Panc1 (cell line): ENCODE results near the gene RAI14. TPM values are rescaled to one million over a fixed set of nuclear protein-coding genes. Genes with fewer than 3 reads are reported as not detected.

Experiments used
- ATAC-seq: fragments of 200-7000 bp; cut with Tn5 transposase; 2 replicates; pipeline ENCODE4 v1.9.1; 2020; ENCODE audit warnings: mild to moderate bottlenecking, moderate library complexity
- BruUV-seq: library from RNA; stranded (reverse); fragments of 400-500 nt; replicated peaks from 2 replicates; lab custom pipeline; 2021; lab: Mats Ljungman, UMichigan
- CTCF ChIA-PET: fragments of 300-600 bp; sonication (Branson Sonifier 250); formaldehyde crosslinking; loops from one replicate; lab custom pipeline; 2022; ENCODE audit warnings: antibody characterized with exemption; lab: Charles Lee
- POLR2A ChIA-PET: fragments of 300-600 bp; sonication (Branson Sonifier 250); formaldehyde crosslinking; loops from one replicate; lab custom pipeline; 2022; ENCODE audit warnings: antibody characterized with exemption; lab: Charles Lee
- DNase-seq: peaks from one replicate; pipeline ENCODE4 v3.0.0-alpha.2; 2010; ENCODE audit warnings: low read depth, low spot score
- H3K27ac ChIP-seq: 2 replicates; pipeline ENCODE4 v1.5.1; 2011; ENCODE audit warnings: mild to moderate bottlenecking, low read length, inconsistent platforms
- H3K27me3 ChIP-seq: fragments of 200-500 bp; sonication (Bioruptor generic); 2 replicates; pipeline ENCODE4 v1.6.0; 2014; ENCODE audit warnings: low read length, inconsistent platforms; ENCODE audit not compliant: control insufficient read depth, insufficient read depth
- H3K36me3 ChIP-seq: fragments of 200-500 bp; sonication (Bioruptor generic); 2 replicates; pipeline ENCODE4 v1.5.1; 2014; ENCODE audit warnings: inconsistent platforms, mild to moderate bottlenecking, low read length, moderate library complexity; ENCODE audit not compliant: control insufficient read depth, insufficient read depth
- H3K4me1 ChIP-seq: 2 replicates; pipeline ENCODE4 v1.5.1; 2011; ENCODE audit warnings: inconsistent platforms, mild to moderate bottlenecking, low read length, moderate library complexity; ENCODE audit not compliant: control insufficient read depth, insufficient read depth
- H3K4me3 ChIP-seq, 2 experiments: 2 replicates each; pipeline ENCODE4 v1.5.1; 2011 to 2012; ENCODE audit warnings: low read depth in 2 of 2, low read length in 2 of 2, mild to moderate bottlenecking in 2 of 2, inconsistent platforms in 1 of 2, moderate library complexity in 1 of 2
- H3K9me3 ChIP-seq: fragments of 200-500 bp; sonication (Bioruptor generic); 2 replicates; pipeline ENCODE4 v1.5.1; 2014; ENCODE audit warnings: low read depth, mild to moderate bottlenecking, inconsistent platforms, low read length, moderate library complexity; ENCODE audit not compliant: control insufficient read depth, insufficient read depth
- POLR2AphosphoS5 ChIP-seq: IDR thresholded peaks from 2 replicates; pipeline ENCODE4 v1.6.1; 2012; ENCODE audit warnings: mild to moderate bottlenecking, low read depth, low read length, moderate library complexity
- SIN3A ChIP-seq: IDR thresholded peaks from 2 replicates; pipeline ENCODE4 v1.6.1; 2012; ENCODE audit warnings: low read depth, mild to moderate bottlenecking, low read length, moderate library complexity, borderline replicate concordance; ENCODE audit not compliant: insufficient read depth
- TCF7L2 ChIP-seq: IDR thresholded peaks from 2 replicates; pipeline ENCODE4 v1.6.1; 2011; ENCODE audit warnings: mild to moderate bottlenecking, low read depth, low read length, inconsistent platforms
- in situ Hi-C: cut with HindIII; loops from 2 replicates; pipeline ENCODE4 v1.10.0; 2016; ENCODE audit warnings: low sequenced_read_pairs, low pct_unique_long_range_greater_than_20kb
- intact Hi-C: fragments of 100-400 bp; cut with micrococcal nuclease; formaldehyde crosslinking; loops from one replicate; pipeline ENCODE4 v1.10.0; 2022; ENCODE audit not compliant: unreplicated experiment
- total RNA-seq: library from RNA; stranded (reverse); gene quantifications from one replicate; pipeline ENCODE4 v1.2.1, GENCODE V29; 2021; ENCODE audit not compliant: unreplicated experiment
- TF ChIP-seq, protein P1 (sequence below), 2 experiments: IDR thresholded peaks; 2 replicates each; pipeline ENCODE4 v1.6.1; 2011 to 2012; ENCODE audit warnings: low read depth in 2 of 2, control low read depth in 1 of 2, low read length in 1 of 2, mild to moderate bottlenecking in 1 of 2, moderate library complexity in 1 of 2; ENCODE audit not compliant: insufficient read depth in 1 of 2
- TF ChIP-seq, protein P2 (sequence below): fragments of 450-650 bp; IDR thresholded peaks from 2 replicates; pipeline ENCODE4 v1.5.1; 2017; ENCODE audit warnings: mild to moderate bottlenecking

RAI14 gene
- total RNA-seq, 1 experiment from 2014 or later: 18.5 TPM

DNA sequence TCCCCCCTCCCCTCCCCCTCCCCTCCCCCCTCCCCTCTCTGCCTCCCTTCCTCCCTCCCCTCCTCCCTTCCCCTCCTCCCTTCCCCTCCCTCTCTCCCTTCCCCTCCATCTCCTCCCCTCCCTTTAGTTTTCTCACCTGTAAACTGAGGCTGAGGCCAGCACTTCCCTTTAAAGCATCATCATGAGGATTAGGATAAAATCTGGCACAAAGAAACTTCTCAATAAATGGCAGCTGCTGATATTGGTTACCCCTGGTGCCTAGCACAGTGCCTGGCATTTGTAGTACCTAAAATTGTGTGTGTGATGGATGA is 41.9 kb downstream of the RAI14 start:
- H3K9me3 ChIP-seq: no peaks in the 10 kb centered on the region
- ATAC-seq (no peak), DNase-seq (no peak)
- H3K27me3 ChIP-seq: no peaks in the 10 kb centered on the region
- intact Hi-C loops: no loop called here
- ChIA-PET POLR2A (no interaction called here), CTCF (no interaction called here)
- H3K36me3 ChIP-seq: no peaks in the 10 kb centered on the region
- no peak overlapping the region for H3K4me3 ChIP-seq
- in situ Hi-C loops: no loop called here
- no peak for TF ChIP-seq SIN3A
- TF ChIP-seq TCF7L2: no peak
- no peak for TF ChIP-seq POLR2AphosphoS5
- TF ChIP-seq, protein P1, sequence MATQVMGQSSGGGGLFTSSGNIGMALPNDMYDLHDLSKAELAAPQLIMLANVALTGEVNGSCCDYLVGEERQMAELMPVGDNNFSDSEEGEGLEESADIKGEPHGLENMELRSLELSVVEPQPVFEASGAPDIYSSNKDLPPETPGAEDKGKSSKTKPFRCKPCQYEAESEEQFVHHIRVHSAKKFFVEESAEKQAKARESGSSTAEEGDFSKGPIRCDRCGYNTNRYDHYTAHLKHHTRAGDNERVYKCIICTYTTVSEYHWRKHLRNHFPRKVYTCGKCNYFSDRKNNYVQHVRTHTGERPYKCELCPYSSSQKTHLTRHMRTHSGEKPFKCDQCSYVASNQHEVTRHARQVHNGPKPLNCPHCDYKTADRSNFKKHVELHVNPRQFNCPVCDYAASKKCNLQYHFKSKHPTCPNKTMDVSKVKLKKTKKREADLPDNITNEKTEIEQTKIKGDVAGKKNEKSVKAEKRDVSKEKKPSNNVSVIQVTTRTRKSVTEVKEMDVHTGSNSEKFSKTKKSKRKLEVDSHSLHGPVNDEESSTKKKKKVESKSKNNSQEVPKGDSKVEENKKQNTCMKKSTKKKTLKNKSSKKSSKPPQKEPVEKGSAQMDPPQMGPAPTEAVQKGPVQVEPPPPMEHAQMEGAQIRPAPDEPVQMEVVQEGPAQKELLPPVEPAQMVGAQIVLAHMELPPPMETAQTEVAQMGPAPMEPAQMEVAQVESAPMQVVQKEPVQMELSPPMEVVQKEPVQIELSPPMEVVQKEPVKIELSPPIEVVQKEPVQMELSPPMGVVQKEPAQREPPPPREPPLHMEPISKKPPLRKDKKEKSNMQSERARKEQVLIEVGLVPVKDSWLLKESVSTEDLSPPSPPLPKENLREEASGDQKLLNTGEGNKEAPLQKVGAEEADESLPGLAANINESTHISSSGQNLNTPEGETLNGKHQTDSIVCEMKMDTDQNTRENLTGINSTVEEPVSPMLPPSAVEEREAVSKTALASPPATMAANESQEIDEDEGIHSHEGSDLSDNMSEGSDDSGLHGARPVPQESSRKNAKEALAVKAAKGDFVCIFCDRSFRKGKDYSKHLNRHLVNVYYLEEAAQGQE (IDR thresholded peaks at IDR 0.05; ENCODE audit: insufficient read depth in 1 of 2, low read depth in 2 of 2, low read length in 1 of 2): no peak
- TF ChIP-seq, protein P2, sequence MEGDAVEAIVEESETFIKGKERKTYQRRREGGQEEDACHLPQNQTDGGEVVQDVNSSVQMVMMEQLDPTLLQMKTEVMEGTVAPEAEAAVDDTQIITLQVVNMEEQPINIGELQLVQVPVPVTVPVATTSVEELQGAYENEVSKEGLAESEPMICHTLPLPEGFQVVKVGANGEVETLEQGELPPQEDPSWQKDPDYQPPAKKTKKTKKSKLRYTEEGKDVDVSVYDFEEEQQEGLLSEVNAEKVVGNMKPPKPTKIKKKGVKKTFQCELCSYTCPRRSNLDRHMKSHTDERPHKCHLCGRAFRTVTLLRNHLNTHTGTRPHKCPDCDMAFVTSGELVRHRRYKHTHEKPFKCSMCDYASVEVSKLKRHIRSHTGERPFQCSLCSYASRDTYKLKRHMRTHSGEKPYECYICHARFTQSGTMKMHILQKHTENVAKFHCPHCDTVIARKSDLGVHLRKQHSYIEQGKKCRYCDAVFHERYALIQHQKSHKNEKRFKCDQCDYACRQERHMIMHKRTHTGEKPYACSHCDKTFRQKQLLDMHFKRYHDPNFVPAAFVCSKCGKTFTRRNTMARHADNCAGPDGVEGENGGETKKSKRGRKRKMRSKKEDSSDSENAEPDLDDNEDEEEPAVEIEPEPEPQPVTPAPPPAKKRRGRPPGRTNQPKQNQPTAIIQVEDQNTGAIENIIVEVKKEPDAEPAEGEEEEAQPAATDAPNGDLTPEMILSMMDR: no peak
- H3K27ac ChIP-seq: no peak overlapping the region
- H3K4me1 ChIP-seq: no peaks in the 10 kb centered on the region
- no TSS peak for BruUV-seq

DNA sequence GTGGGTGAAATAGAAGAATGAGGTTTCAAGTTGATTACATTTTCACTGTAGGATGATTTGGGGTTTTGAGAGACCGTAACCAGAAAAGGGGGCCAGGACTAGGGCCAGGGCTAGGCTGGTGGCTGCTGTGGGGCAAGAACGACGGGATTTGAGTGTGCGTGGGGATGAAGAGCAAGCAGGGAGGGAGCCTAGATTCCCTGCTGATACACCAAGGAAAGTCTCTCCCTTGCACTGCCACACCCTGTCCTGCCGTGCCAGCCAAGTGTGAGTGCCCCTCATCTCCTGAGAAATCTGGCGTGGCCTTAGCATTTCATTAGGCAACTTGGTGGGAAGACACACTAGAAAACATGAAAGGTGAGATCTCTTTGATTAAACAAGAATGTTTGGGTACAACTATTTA is 42.6 kb downstream of the RAI14 start:
- no peak overlapping the region for H3K27ac ChIP-seq
- BruUV-seq: TSS peak; percentile 52

More for the DNA sequence above, 42.6 kb downstream of the RAI14 start:
- DNase-seq (no peak), ATAC-seq (no peak)
- ChIA-PET POLR2A (no interaction called here), CTCF (no interaction called here)
- TF ChIP-seq, protein P2: no peak
- TF ChIP-seq, protein P1 (IDR thresholded peaks at IDR 0.05; ENCODE audit: insufficient read depth in 1 of 2, low read depth in 2 of 2, low read length in 1 of 2): no peak
- no peak for TF ChIP-seq SIN3A
- TF ChIP-seq TCF7L2: no peak
- TF ChIP-seq POLR2AphosphoS5: no peak
- intact Hi-C loops: no loop called here
- Histone ChIP-seq H3K4me3 (no peak overlapping the region), H3K4me1 (no peaks in the 10 kb centered on the region), H3K27me3 (no peaks in the 10 kb centered on the region), H3K9me3 (no peaks in the 10 kb centered on the region), H3K36me3 (no peaks in the 10 kb centered on the region)
- in situ Hi-C loops: no loop called here
